A549 (cell line): ENCODE data around the gene C10orf62. TPM values are rescaled to one million over a fixed set of nuclear protein-coding genes. Genes with fewer than 3 reads are reported as not detected.
A peak's percentile ranks its signal among the peaks of the same experiment; 100 is the strongest.

ENCODE experiments used
- ATAC-seq, 2 experiments: fragments of 200-7000 bp in 1 of 2; fragments of >200 bp in 1 of 2; cut with Nextera tagmentation in 1 of 2; cut with Tn5 transposase in 1 of 2; 3 replicates each; pipeline versions ENCODE4 v1.8.0 to v1.9.1; 2018 to 2020; ENCODE audit warnings: mild to moderate bottlenecking in 1 of 2, moderate library complexity in 1 of 2
- CTCF ChIA-PET: fragments of 300-600 bp; sonication (Branson Sonifier 250); formaldehyde crosslinking; extraction: SDS; loops from one replicate; lab custom pipeline; 2021; ENCODE audit warnings: antibody characterized with exemption, inconsistent platforms; lab: Yijun Ruan, JAX
- POLR2A ChIA-PET: fragments of 350-600 bp; formaldehyde crosslinking; extraction: SDS; loops from one replicate; lab custom pipeline; 2021; ENCODE audit warnings: antibody characterized with exemption, inconsistent platforms; lab: Yijun Ruan, JAX
- DNase-seq, 2 experiments: peaks; one replicate each; pipeline versions ENCODE4 v3.0.0 to v3.0.0-alpha.2; 2011 to 2016; ENCODE audit warnings: low read depth in 1 of 2, low spot score in 1 of 2
- FAIRE-seq: peaks from 2 replicates; lab custom pipeline; 2011; peaks lifted over from hg19 to GRCh38; lab: Jason Lieb, UNC
- H3K27ac ChIP-seq, 2 experiments: fragments of >200 bp; sonication (Bioruptor Twin); formaldehyde crosslinking; 3 replicates each; pipeline ENCODE4 v1.5.1; 2016 to 2017
- H3K4me1 ChIP-seq: fragments of >200 bp; sonication (Bioruptor Twin); formaldehyde crosslinking; 3 replicates; pipeline ENCODE4 v1.6.1; 2016
- H3K4me2 ChIP-seq: fragments of >200 bp; sonication (Bioruptor Twin); formaldehyde crosslinking; 3 replicates; pipeline ENCODE4 v1.6.1; 2016
- H3K4me3 ChIP-seq: fragments of >200 bp; sonication (Bioruptor Twin); formaldehyde crosslinking; 3 replicates; pipeline ENCODE4 v1.5.1; 2016
- H3K9me3 ChIP-seq: fragments of >200 bp; sonication (Bioruptor Twin); formaldehyde crosslinking; 3 replicates; pipeline ENCODE4 v1.6.1; 2016
- ATOH8 ChIP-seq: fragments of 250-450 bp; sonication (Bioruptor Pico); IDR thresholded peaks from 2 replicates; pipeline ENCODE4 v1.5.0; 2020; ENCODE audit warnings: low read depth, mild to moderate bottlenecking, moderate library complexity
- CBX2 ChIP-seq: fragments of 200-600 bp; sonication (generic); IDR thresholded peaks from 2 replicates; pipeline ENCODE4 v1.6.1; 2016; ENCODE audit warnings: low read depth, mild to moderate bottlenecking, borderline replicate concordance
- EHF ChIP-seq: fragments of 250-450 bp; sonication (Bioruptor Pico); IDR thresholded peaks from 2 replicates; pipeline ENCODE4 v1.5.0; 2020; ENCODE audit warnings: mild to moderate bottlenecking
- EHMT2 ChIP-seq: fragments of 200-600 bp; sonication (generic); IDR thresholded peaks from 2 replicates; pipeline ENCODE4 v1.6.1; 2016; ENCODE audit warnings: antibody characterized with exemption, low read depth, mild to moderate bottlenecking, moderate library complexity
- HDAC2 ChIP-seq: fragments of 200-600 bp; sonication (generic); IDR thresholded peaks from 2 replicates; pipeline ENCODE4 v1.6.1; 2016
- HEYL ChIP-seq: fragments of 250-450 bp; sonication (Bioruptor Pico); IDR thresholded peaks from 2 replicates; pipeline ENCODE4 v1.8.0; 2021; ENCODE audit warnings: mild to moderate bottlenecking, moderate library complexity
- HOXA7 ChIP-seq: fragments of 250-450 bp; sonication (Bioruptor Pico); IDR thresholded peaks from 2 replicates; pipeline ENCODE4 v1.5.0; 2020; ENCODE audit warnings: mild to moderate bottlenecking, moderate library complexity
- KDM5A ChIP-seq: fragments of 200-600 bp; sonication (generic); IDR thresholded peaks from 2 replicates; pipeline ENCODE4 v1.6.1; 2016; ENCODE audit warnings: antibody characterized with exemption, mild to moderate bottlenecking
- NFE2L2 ChIP-seq: fragments of 150-350 bp; conservative IDR thresholded peaks from 2 replicates; pipeline ENCODE4 v1.6.1; 2014; ENCODE audit warnings: low read length
- RAD21 ChIP-seq, 2 experiments: fragments of >200 bp in 1 of 2; sonication (Bioruptor Twin) in 1 of 2; formaldehyde crosslinking in 1 of 2; IDR thresholded peaks in 1 of 2; conservative IDR thresholded peaks in 1 of 2; 2 replicates in 1 of 2; 3 replicates in 1 of 2; pipeline ENCODE4 v1.6.1; 2012 to 2018; ENCODE audit warnings: inconsistent platforms in 1 of 2
- TFCP2L1 ChIP-seq: fragments of 250-450 bp; sonication (Bioruptor Pico); IDR thresholded peaks from 2 replicates; pipeline ENCODE4 v1.5.0; 2021; ENCODE audit warnings: mild to moderate bottlenecking
- TP53 ChIP-seq: fragments of 250-450 bp; sonication (Bioruptor Pico); IDR thresholded peaks from 2 replicates; pipeline ENCODE4 v1.5.0; 2021; ENCODE audit warnings: mild to moderate bottlenecking, moderate library complexity
- ZNF302 ChIP-seq: fragments of 250-450 bp; sonication (Bioruptor Pico); IDR thresholded peaks from 2 replicates; pipeline ENCODE4 v1.9.0; 2021; ENCODE audit warnings: inconsistent platforms, mild to moderate bottlenecking, moderate library complexity
- WGBS: methylation state at CpG from one replicate; pipeline ENCODE4 v1.1.6; 2017; ENCODE audit errors: missing lambda C conversion rate; 5-methylcytosine and 5-hydroxymethylcytosine counted together
- polyA plus RNA-seq, 4 experiments: library from polyadenylated mRNA; depleted of rRNA in 3 of 4; stranded (reverse); fragments of >200 nt; fragmentation: RNase III in 1 of 4; extraction: RNeasy Plus Mini Kit Qiagen cat#74134 plus additional on column Dnase treatment in 1 of 4; gene quantifications; 2 replicates in 3 of 4; 3 replicates in 1 of 4; pipeline ENCODE4 v1.2.3, GENCODE V29; 2011 to 2017
- TF ChIP-seq, protein P1 (sequence below): IDR thresholded peaks from 2 replicates; pipeline ENCODE4 v1.6.1; 2012; ENCODE audit warnings: low read depth, borderline replicate concordance
- TF ChIP-seq, protein P2 (sequence below): fragments of 200-600 bp; sonication (generic); IDR thresholded peaks from 2 replicates; pipeline ENCODE4 v1.6.1; 2016; ENCODE audit warnings: antibody characterized with exemption, mild to moderate bottlenecking, moderate library complexity
- TF ChIP-seq, protein P3 (sequence below): fragments of >200 bp; sonication (Bioruptor Twin); formaldehyde crosslinking; IDR thresholded peaks from 2 replicates; pipeline ENCODE4 v1.6.1; 2016

C10orf62 gene
- polyA plus RNA-seq, 2 of the 4 experiments (the other 2 are of a cell fraction) = not detected

GRCh38 chr10:97608991-97609561, 19.6 kb downstream of the C10orf62 start:
- FAIRE-seq (no peak), ATAC-seq (no peak), DNase-seq (no peak)
- Histone ChIP-seq H3K4me2 (no peak overlapping the region), H3K4me1 (peaks cover 17% of the 10 kb centered on the region; the same call in 2 of the 3 replicates), H3K27ac (peak overlapping the region; percentile 25 to 39; a peak in 3 of 6 replicates), H3K9me3 (no peaks in the 10 kb centered on the region), H3K4me3 (no peak overlapping the region)
- 78% methylated on average over 13 of the region's 13 CpGs for WGBS
- TF ChIP-seq, protein P1, sequence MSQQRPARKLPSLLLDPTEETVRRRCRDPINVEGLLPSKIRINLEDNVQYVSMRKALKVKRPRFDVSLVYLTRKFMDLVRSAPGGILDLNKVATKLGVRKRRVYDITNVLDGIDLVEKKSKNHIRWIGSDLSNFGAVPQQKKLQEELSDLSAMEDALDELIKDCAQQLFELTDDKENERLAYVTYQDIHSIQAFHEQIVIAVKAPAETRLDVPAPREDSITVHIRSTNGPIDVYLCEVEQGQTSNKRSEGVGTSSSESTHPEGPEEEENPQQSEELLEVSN = no peak
- TF ChIP-seq CBX2 (no peak), HDAC2 (no peak), HOXA7 (CRISPR knock-in tag) (no peak)
- TF ChIP-seq, protein P2, sequence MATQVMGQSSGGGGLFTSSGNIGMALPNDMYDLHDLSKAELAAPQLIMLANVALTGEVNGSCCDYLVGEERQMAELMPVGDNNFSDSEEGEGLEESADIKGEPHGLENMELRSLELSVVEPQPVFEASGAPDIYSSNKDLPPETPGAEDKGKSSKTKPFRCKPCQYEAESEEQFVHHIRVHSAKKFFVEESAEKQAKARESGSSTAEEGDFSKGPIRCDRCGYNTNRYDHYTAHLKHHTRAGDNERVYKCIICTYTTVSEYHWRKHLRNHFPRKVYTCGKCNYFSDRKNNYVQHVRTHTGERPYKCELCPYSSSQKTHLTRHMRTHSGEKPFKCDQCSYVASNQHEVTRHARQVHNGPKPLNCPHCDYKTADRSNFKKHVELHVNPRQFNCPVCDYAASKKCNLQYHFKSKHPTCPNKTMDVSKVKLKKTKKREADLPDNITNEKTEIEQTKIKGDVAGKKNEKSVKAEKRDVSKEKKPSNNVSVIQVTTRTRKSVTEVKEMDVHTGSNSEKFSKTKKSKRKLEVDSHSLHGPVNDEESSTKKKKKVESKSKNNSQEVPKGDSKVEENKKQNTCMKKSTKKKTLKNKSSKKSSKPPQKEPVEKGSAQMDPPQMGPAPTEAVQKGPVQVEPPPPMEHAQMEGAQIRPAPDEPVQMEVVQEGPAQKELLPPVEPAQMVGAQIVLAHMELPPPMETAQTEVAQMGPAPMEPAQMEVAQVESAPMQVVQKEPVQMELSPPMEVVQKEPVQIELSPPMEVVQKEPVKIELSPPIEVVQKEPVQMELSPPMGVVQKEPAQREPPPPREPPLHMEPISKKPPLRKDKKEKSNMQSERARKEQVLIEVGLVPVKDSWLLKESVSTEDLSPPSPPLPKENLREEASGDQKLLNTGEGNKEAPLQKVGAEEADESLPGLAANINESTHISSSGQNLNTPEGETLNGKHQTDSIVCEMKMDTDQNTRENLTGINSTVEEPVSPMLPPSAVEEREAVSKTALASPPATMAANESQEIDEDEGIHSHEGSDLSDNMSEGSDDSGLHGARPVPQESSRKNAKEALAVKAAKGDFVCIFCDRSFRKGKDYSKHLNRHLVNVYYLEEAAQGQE = no peak
- CTCF ChIA-PET = interaction anchor here (1.3 to 39.7 kb wide), 6 partner anchors 8 to 144 kb away, joined by 3 to 1048 read pairs (median 38); partner anchors contain the start of genes ANKRD2, C10orf62 and HOGA1
- POLR2A ChIA-PET = no interaction called here

- 91% methylated on average over 7 of the region's 12 CpGs for WGBS
- CTCF ChIA-PET = interaction anchor here (0.9 to 39.7 kb wide), 20 partner anchors 11 to 204 kb away, joined by 3 to 1048 read pairs (median 6); partner anchors contain the start of genes ANKRD2, C10orf62 and HOGA1
- no peak for FAIRE-seq
- H3K4me3 ChIP-seq = no peak overlapping the region
- TF ChIP-seq EHF (CRISPR knock-in tag) (no peak), NFE2L2 (no peak), ATOH8 (CRISPR knock-in tag) (no peak), EHMT2 (no peak), ZNF302 (CRISPR knock-in tag) (no peak), RAD21 (conservative IDR thresholded peaks at IDR 0.05 in 1 of 2, IDR thresholded peaks at IDR 0.05 in 1 of 2) (no peak), HEYL (CRISPR knock-in tag) (no peak), TP53 (no peak), TFCP2L1 (CRISPR knock-in tag) (no peak), KDM5A (no peak)
- TF ChIP-seq, protein P3, sequence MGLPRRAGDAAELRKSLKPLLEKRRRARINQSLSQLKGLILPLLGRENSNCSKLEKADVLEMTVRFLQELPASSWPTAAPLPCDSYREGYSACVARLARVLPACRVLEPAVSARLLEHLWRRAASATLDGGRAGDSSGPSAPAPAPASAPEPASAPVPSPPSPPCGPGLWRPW = no peak
- TF ChIP-seq, all 56 proteins: peak for 0
- DNase-seq (no peak), ATAC-seq (peak in 1 of 2 experiments; percentile 6; a peak in 1 of 6 replicates)
- Histone ChIP-seq H3K4me1 (peaks cover 17% of the 10 kb centered on the region; the same call in 2 of the 3 replicates), H3K4me2 (no peak overlapping the region), H3K9me3 (no peaks in the 10 kb centered on the region), H3K27ac (peak overlapping the region; percentile 13 to 75; a peak in 4 of 6 replicates)
- POLR2A ChIA-PET = no interaction called here
Measured at GRCh38 chr10:97611473-97611872, 22.0 kb downstream of the C10orf62 start.
